Stimulated activated CD4-positive, alpha-beta T cell treated with anti-CD3 and anti-CD28 coated beads, Interleukin-1b, Interleukin-23, amount 100 ng/mL, for 1 hour (primary cell): ENCODE measurements around the gene MYF5.
"Not testable (repeated sequence)": the region's sequence is repeated elsewhere in the genome, so short reads cannot be mapped to it uniquely, and the experiment has no call there.

ENCODE experiments used
- DNase-seq, 2 donors: peaks; one replicate each; pipeline ENCODE4 v3.0.0-alpha.2; 2020; ENCODE audit warnings: low read depth in 2 of 2

Gene MYF5

DNA sequence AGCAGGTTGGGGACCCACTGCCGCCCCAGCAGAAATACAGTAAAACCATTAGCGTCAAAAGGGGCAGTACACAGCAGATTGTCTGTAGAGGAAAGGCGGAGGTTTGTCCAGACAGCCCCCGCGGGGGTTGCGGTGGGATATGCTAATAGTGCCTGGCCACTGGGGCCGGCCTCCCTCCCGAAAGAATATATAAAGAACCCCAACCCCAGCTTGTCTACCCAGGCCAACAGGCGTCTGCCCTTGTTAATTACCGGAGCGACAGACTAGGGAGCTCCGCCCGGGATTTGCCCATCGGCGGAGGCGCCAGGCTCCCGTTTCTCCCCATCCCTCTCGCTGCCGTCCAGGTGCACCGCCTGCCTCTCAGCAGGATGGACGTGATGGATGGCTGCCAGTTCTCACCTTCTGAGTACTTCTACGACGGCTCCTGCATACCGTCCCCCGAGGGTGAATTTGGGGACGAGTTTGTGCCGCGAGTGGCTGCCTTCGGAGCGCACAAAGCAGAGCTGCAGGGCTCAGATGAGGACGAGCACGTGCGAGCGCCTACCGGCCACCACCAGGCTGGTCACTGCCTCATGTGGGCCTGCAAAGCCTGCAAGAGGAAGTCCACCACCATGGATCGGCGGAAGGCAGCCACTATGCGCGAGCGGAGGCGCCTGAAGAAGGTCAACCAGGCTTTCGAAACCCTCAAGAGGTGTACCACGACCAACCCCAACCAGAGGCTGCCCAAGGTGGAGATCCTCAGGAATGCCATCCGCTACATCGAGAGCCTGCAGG, at the start of gene MYF5:
Gene MYF5 (plus strand): TSS at position 217 of the 774 bp plus-strand sequence. CDS start 152 bp downstream, at position 369.
- no peak for DNase-seq

DNA sequence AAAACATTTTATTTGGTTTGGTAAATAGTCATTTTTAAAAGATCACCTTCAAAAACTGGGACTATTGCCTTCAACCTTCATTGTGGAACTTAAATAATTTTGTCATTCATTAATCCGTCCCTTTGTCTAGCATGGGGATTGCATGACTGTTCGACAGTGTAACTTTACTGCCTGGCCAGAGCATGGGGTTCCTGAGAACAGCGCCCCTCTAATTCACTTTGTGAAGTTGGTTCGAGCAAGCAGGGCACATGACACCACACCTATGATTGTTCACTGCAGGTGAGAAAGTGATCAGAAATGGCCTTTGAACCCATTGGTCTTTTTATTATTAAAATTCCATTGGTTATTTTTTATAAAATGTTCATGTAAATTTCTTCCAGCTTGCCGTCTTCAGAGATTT, 46.5 kb upstream of the MYF5 start:
- DNase-seq = no peak

DNA sequence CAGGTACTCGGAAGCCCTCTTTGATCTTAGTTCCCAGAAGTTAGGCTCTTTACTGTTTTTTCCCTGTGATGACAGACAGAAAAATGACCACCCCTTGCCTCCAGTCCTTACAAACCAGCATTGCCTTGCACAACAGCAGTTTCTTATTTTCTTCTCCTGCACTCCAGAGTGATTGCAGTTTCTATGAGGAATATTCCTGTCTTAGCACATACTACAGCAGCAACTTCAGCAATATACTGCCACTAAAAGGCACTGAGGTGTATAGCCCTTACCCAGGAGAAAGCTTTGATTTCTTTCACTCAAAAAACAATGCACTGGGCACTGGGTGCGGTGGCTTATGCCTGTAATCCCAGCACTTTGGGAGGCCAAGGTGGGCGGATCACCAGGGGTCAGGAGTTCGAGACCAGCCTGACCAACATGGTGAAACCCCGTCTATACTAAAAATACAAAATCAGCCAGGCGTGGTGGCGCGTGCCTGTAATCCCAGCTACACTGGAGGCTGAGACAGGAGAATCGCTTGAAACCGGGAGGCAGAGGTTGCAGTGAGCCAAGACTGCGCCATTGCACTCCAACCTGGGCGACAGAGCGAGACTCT, 40.6 kb upstream of the MYF5 start:
- not testable (repeated sequence) for DNase-seq

DNA sequence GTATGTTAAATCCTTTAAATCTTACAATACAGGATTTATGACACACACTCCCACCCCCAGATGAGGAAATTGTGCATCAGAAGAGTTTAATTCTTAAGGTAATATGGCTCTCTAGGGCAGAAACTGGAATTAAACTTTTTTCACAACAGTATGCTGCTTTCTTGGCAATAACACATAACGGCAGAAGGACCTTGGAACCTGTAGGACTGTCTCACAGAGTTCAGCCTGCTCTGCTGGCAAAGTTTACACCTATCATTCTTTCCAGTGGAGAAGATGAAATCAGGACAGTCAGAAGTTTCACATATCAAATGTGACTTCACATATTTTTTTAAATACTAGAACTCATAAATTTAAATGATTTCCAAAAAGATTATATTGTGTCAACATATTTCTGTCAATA, 39.9 kb upstream of the MYF5 start:
- DNase-seq = no peak

DNA sequence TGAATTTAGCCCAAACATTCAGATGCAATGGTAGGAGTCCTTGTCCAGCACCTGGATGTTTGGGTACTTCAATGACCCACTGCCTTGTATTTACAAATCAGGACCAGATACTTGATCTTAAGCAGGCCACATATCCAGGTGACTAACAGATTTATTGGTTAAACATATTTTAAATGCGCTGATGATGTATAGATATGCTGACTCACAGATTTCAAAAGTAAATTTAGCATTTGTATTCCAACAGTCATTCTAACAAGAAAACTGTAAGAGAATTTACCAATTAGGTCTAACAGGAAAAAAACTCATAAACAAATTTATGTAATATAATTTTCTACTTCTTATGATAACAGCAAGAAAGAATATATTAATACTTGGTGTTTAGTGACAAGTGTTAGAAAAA, 38.7 kb upstream of the MYF5 start:
- no peak for DNase-seq

DNA sequence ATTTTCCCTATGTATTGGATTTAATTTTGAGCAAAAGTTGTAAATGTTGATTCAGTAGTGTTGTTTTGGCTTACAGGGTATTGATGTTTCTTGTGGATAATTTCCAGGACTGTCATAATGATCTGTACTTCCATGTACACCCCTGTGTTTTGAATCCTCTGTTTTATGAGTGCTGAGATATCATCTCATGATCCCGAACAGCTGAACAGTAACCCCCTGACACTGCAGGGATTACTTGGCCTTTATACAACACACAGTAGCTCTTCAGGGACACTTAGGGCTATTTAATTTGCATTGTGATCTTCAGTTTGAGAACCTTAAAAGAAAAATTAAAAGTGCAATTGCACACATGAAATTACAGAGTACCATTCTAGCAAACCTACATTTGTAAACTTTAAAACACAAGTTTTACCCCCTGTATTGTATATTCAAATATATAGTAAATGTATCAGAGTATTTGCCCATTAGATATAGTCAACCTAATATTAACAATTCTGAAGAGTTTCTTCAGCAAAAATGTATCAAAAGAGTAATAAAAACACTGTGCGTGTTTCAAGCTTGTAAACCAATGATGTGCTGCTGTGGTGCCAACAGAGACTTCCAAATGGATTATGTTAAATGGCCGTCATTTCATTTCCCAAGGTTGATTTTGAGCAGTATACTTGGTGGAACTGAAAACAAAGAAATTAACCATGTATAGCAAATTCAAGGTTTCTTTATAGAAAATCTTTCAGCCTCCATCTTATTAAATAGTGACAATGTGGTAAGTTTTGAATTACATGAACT, 37.2 kb upstream of the MYF5 start:
- DNase-seq = no peak

DNA sequence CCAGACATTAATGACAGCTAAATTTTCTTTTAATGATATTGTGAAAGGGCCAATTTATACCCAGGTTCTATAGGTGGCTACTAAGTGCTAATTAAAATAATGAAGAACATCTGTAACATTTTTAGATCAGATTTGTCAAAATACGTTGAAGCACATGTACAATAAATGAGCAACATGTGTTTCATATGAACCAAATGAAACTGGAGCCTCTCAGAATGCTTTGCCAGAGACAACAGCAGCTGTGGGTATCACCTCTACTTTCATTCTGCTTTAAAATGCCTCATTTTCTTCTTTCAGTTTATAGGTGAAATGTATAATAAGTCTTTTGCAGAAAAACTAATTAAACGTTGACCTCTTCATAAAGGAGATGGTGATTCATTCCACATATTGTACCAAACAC, 35.4 kb upstream of the MYF5 start:
- no peak for DNase-seq

DNA sequence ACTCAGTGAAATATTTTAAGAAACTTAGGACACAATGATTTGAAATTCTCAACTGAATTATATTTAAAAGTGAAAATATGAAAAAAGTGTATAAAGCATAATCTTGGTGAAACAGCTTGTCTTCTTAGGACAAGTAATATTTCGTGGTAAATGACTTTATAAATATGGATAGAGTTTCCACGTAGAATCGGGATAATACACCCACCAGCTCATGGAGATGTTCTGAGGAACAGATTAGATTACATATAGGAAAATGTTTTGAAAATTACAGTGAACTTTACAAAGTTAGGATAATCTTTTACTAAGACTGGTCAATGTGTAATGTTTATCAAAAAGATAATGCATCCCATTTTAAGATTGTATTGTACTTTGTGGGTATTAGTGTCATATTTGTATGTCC, 34.9 kb upstream of the MYF5 start:
- no peak for DNase-seq

DNA sequence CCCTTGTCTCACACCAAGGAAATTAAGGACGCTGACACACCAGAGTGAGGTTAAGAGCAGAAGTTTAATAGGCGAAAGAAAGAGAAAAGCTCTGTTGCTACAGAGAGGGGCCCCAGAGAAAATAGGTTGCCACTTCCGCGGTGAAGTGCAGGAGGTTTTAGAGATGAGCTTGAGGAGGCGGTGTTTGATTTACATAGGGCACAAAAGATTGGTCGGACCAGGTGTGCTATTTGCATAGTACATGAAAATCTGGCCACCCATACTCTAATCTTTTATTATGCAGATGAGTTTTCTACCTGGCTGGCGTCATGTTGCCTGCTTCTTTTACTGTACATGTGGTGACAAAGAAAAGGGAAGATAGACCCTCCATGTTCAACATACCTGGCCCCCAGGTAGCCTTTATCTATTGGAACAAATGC, 32.6 kb upstream of the MYF5 start:
- no peak for DNase-seq

DNA sequence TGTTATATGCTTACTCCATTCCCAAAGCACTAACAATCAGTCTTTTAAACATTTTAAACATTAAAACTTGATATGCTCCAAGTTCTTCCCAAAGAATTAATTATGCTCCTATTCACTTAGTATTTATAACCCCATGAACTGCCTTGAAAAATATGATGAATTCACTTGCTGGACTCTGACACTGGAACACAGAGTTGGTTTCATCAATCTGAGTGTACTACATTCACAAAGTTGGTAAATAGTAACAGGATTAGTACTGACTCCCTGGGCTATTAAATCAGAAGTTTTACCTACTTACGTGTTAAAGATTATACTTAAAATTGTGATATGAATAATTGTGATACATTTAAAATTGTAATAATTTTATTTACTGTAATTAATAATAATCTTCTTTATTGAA, 26.6 kb upstream of the MYF5 start:
- no peak for DNase-seq

DNA sequence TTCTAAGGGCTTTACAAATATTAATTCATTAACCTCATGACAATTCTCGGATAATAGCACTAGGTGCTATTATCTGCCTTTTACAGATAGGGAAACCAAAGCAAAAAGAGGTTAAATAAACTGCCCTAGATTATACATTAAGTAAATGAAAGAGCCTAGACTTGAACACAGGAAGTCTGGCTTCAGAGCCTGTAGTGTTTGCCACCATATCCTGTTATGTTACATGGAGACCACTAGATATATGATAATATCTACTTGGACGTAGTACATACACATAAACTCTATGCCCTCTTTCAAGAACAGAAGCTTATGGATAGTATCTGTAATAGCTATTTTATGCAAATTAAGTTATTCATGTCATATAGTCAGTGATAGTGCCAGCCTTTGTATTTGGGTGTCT, 26.2 kb upstream of the MYF5 start:
- no peak for DNase-seq

DNA sequence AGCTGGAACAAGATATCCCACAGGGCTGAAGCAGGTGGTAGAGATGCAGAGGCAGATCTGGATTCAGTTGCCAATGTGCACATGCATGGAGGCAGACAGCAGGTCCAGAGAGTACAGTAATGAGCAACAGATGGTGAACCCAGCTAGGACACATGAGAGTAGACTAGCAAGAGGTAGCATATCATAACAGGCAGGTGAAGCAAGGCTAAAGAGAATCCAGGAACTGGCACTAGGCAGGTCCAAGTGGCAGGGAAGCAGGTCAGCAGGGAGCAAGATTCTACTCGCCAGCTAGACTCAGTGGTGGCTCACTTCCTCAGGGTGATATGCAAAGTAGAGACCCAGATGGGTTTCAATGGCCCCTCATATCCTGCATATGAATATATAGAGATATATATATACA, 24.6 kb upstream of the MYF5 start:
- DNase-seq = no peak

DNA sequence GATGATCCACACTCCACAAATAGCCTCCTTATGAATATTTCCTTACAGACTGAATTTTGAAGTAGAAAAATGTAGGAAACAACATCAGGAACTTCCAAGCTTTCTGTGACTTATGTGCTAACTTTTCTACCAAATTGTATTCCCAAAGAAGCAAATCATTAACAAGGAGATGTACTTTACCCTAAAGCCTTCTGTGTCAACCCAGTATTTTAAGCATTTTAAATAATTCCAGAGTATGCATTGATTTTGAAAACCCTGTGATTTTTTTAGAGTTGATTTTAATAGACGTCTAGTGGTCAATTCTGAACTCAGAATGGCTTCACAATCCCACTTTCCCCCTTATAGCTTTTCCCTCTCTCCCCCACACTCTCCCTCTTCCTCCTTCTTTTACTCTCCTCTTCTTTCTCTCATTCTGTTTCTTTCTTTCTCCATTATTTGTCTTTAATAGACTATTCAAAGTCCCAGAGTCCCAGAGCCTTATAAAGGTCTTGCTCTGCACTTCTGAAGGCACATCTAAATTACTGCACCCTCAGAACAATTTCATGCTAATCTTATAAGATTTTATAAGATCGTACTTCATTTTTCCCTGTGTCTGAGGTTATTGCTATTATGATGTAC, 19.3 kb upstream of the MYF5 start:
- DNase-seq = no peak

DNA sequence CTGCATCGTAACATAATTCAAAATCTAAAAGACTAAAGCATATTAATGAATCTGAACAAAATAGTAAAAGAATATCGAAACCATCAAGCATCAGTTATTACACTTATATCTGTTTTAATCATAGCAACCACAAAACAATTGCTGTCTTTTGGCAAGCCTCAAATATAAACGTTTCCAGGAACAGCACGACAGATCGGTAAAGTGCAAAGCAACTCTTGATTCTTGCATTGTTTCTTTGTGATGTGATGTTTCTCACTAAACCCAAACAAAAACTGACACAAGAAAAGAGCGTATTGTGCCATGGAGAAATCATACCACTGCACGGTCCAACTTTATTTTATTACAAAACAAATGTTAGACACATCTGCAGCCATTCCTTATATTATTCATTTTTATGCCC, 18.5 kb upstream of the MYF5 start:
- no peak for DNase-seq

DNA sequence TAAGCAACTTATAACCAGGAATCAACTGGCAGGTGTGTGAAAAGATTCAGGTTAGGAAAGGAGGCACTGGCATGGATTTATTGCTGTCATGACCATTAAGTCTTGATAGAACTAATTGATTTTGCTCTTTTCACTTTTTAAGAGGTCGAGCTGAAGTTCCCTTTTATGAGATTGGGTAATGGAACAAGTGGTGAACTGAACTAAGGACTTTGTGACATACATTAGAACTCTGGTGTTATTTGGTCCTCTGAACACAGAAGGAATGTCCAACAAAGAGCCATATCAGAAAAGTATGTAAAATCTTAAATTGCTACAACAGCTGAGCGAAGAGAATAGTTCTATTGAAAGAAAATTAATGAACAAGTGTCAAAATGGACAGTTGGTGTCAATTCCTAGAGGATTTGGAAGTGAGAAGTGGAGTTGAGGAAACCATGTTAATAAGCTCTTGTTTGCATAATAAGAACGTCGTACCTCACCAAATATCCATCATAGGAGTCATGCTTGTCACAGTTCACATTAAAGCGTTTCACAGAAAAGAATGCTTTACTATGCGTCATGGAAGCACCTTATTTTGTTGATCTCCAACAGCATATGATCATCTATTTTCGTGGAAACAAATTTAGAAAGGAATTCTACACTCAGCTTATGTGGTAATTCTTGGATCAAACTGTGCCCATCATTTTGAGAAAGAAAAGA, 17.7 kb upstream of the MYF5 start:
- no peak for DNase-seq

DNA sequence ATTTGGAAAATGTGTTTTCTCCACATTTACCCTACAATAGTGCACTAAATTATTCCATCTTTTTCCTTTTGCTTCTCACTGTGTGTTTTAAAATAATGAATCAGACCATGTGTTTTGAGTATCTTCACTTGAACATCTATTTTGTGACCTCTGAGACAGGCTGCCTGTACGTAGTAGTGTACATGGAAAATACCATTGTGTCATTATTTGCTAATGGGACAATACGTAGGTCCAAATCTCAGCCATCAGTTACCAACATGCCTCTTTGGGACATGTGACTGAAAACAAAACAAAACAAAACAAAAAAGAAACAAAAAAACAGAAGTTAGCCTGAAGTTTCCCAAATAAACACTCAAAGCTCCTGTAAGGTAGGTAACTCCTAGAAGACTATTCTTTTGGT, 16.4 kb upstream of the MYF5 start:
- no peak for DNase-seq

DNA sequence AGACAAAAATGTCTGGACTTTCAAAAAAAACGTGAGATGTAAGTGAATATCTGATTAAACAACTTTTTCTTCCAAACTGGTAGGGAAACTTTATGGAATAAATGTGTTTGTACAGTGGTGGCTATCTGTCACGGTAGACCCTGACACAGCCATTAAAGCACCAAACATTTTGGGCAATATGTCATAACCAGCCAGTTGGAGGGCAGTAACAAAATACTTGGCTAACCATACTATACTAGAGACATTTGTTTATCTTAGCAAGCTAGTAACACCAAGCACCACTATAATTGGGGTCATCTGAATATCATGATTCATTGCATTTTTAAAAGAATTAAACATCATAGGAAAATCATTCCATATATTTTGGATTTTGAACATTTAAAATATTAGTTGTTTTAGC, 15.3 kb upstream of the MYF5 start:
- DNase-seq = no peak

DNA sequence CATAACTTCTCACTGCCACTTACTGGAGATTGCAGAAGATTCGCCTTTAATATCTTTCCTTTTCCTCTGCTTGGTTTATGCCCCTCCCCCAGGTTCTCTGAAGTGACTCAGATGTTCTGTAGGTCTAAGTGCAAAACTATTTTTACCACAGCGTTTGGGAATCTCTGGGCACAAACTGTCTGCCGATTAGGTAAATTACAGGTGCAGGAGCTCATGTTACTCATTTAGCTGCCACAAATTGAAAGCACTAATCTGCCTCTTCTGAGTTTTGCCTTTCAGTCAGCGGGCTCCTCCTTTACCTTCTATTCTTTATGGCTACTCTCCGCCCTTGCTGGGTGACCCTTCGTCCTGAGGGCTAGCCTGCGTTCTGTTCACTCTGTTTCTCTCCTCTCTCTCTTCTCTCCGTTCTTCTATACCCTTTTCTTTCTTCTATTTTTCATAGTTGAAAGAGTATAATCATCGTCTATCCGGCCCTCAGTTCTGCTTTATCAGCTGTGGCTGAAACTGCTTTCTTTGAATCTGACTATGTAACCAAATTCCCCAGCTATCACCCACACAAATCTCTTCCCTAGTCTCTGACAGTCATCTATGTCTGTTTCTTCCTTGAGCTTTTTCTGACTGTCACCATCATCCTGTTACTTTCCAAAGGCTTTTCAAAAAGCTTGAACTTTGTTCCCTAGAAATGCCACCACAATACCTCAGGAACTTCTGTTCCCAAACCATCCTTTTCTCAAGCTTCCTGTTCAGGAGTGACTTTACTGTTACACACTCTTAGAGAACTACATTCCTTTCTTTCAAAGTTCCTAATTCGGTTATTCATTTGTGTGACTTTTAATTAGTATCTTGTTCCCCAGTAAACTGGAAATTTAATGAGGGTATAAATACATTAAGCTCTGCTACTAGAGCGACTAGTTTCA, 13.6 kb upstream of the MYF5 start:
- DNase-seq = no peak

DNA sequence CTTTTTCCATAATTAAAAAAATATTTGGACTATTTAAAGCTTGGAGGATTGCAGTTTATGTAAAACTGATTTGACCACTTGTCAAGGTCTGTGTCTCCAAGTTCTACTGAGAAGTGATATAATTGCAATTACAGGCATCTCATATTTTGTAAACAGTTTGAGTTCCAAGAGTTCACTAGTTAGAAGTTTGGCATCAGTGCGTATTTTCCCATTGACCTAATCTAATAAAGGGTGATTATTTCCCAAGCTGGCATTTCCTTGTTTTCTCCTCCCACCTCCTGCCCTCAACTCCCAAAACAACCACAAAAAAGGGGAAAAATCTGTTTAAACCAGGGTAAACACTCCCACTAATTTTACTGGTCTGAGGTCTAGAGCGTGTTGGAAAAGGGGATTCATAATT, 12.3 kb upstream of the MYF5 start:
- DNase-seq = no peak

DNA sequence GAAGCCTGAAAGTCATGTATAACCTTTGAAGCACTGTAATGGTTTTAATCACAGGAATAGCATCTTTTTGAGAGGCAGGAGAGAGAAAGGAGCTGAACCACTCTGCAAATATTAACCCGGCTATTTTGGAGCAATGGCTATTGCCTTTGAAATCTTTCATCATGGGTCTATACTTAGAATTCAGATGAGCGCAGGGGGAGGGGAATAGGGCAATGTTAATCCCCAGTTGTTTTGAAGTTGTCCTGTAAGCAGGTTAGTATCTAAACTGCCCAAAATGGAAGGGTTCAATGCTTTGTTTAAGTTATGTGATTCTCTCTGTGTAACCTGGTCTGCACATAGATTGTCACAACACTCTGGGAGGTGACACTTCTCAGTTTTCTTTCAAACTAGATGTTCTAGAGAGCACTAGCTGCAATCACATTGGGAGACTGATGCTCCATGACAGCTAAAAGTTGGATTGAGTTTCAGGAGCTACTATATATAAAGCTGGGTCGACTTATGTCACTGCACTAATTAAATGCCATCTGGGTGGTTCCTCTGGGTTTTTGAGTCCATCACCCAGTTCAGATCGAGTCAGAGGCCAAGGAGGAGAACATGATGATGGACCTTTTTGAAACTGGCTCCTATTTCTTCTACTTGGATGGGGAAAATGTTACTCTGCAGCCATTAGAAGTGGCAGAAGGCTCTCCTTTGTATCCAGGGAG, 9.4 kb upstream of the MYF5 start, which contains the start of gene MYF6:
Gene MYF6 (plus strand): TSS at position 509 of the 704 bp plus-strand sequence. CDS start 86 bp downstream, at position 595.
- DNase-seq = no peak
